OCI-LY7 (cell line): ENCODE data around the gene ZDHHC14.

Source experiments
- EZH2phosphoT487 ChIP-seq: fragments of 200-600 bp; sonication (generic); IDR thresholded peaks from 2 replicates; pipeline ENCODE4 v1.6.1; 2018; ENCODE audit warnings: low read depth, borderline replicate concordance, mild to moderate bottlenecking, mixed run types, antibody characterized with exemption, low read length, moderate library complexity, mixed read lengths
- TF ChIP-seq, protein P1 (sequence below): fragments of 200-600 bp; sonication (generic); conservative IDR thresholded peaks from 2 replicates; pipeline ENCODE4 v1.5.1; 2014; ENCODE audit warnings: mild to moderate bottlenecking, antibody characterized with exemption, low read length, moderate library complexity, mixed read lengths

DNA sequence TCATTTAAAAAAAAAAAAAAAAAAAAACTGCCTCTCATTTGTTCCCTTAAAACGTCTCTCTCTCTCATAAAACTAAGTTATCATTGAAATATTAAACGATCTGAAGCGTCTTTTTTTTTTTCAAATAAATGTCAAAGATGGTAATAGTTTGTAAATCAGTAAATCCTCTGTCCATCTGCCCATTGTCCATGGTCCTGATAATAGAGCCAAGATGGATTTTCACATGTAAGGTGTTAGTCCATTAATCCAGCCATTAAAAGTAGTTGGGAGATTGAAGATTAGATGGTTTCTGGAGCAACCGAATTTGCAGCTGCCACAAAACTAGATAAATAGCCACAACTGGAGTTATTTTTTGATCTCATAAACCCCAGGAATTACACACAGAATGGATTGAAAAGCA lies 296.2 kb downstream of the ZDHHC14 start:
- TF ChIP-seq, protein P1, sequence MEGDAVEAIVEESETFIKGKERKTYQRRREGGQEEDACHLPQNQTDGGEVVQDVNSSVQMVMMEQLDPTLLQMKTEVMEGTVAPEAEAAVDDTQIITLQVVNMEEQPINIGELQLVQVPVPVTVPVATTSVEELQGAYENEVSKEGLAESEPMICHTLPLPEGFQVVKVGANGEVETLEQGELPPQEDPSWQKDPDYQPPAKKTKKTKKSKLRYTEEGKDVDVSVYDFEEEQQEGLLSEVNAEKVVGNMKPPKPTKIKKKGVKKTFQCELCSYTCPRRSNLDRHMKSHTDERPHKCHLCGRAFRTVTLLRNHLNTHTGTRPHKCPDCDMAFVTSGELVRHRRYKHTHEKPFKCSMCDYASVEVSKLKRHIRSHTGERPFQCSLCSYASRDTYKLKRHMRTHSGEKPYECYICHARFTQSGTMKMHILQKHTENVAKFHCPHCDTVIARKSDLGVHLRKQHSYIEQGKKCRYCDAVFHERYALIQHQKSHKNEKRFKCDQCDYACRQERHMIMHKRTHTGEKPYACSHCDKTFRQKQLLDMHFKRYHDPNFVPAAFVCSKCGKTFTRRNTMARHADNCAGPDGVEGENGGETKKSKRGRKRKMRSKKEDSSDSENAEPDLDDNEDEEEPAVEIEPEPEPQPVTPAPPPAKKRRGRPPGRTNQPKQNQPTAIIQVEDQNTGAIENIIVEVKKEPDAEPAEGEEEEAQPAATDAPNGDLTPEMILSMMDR: no peak
- TF ChIP-seq EZH2phosphoT487: no peak
